HEK293 (cell line): ENCODE results near the gene ME3.

Experiments
- CTCF ChIA-PET: fragments of 350-600 bp; formaldehyde crosslinking; extraction: SDS; loops from one replicate; lab custom pipeline; 2021; ENCODE audit warnings: antibody characterized with exemption; lab: Yijun Ruan, JAX
- POLR2A ChIA-PET: fragments of 300-600 bp; formaldehyde crosslinking; extraction: SDS; loops from one replicate; lab custom pipeline; 2020; ENCODE audit warnings: antibody characterized with exemption, inconsistent platforms; lab: Yijun Ruan, JAX
- H3K27ac ChIP-seq: fragments of 200-500 bp; sonication (Bioruptor generic); 2 replicates; pipeline ENCODE4 v1.5.1; 2014; ENCODE audit warnings: low read depth, low read length, control low read depth, inconsistent platforms; ENCODE audit errors: extremely low read depth
- H3K36me3 ChIP-seq, 2 experiments: fragments of 200-500 bp in 1 of 2; sonication (Bioruptor generic) in 1 of 2; 1 replicate in 1 of 2; 2 replicates in 1 of 2; pipeline ENCODE4 v1.5.1; 2014 to 2017; ENCODE audit warnings: inconsistent platforms in 2 of 2, low read length in 2 of 2; ENCODE audit not compliant: control insufficient read depth in 2 of 2, insufficient read depth in 1 of 2
- H3K4me1 ChIP-seq: fragments of 200-500 bp; sonication (Bioruptor generic); 2 replicates; pipeline ENCODE4 v1.5.1; 2014; ENCODE audit warnings: mild to moderate bottlenecking, low read length, inconsistent platforms; ENCODE audit not compliant: control insufficient read depth, insufficient read depth
- H3K4me3 ChIP-seq: 2 replicates; pipeline ENCODE4 v1.5.1; 2011; ENCODE audit warnings: low read depth, mild to moderate bottlenecking, control low read depth, low read length, moderate library complexity
- H3K9me3 ChIP-seq: fragments of 200-500 bp; sonication (Bioruptor generic); 2 replicates; pipeline ENCODE4 v1.5.1; 2014; ENCODE audit warnings: low read depth, low read length, inconsistent platforms; ENCODE audit not compliant: control insufficient read depth, insufficient read depth
- BCL11B ChIP-seq: fragments of 450-650 bp; formaldehyde crosslinking; IDR thresholded peaks from 2 replicates; pipeline ENCODE4 v1.5.1; 2016; ENCODE audit warnings: low read depth, missing biosample characterization, missing genetic modification characterization
- BCL6B ChIP-seq: fragments of 450-650 bp; formaldehyde crosslinking; IDR thresholded peaks from 2 replicates; pipeline ENCODE4 v1.5.1; 2017; ENCODE audit warnings: missing biosample characterization, missing genetic modification characterization
- GFI1B ChIP-seq: fragments of 450-650 bp; formaldehyde crosslinking; IDR thresholded peaks from 2 replicates; pipeline ENCODE4 v1.5.1; 2016; ENCODE audit warnings: missing biosample characterization, missing genetic modification characterization
- KLF10 ChIP-seq: fragments of 450-650 bp; IDR thresholded peaks from 2 replicates; pipeline ENCODE4 v1.5.1; 2018; ENCODE audit warnings: missing biosample characterization, mild to moderate bottlenecking, missing genetic modification characterization
- OSR2 ChIP-seq: fragments of 450-650 bp; formaldehyde crosslinking; IDR thresholded peaks from 2 replicates; pipeline ENCODE4 v1.5.1; 2016; ENCODE audit warnings: missing biosample characterization, missing genetic modification characterization
- TRIM28 ChIP-seq: IDR thresholded peaks from 2 replicates; pipeline ENCODE4 v1.6.1; 2011; ENCODE audit warnings: low read length, control low read depth, borderline replicate concordance
- ZBTB44 ChIP-seq: fragments of 450-650 bp; IDR thresholded peaks from 2 replicates; pipeline ENCODE4 v1.5.1; 2018; ENCODE audit warnings: missing biosample characterization, mild to moderate bottlenecking, missing genetic modification characterization
- ZBTB8A ChIP-seq: fragments of 450-650 bp; formaldehyde crosslinking; IDR thresholded peaks from 2 replicates; pipeline ENCODE4 v1.5.1; 2016; ENCODE audit warnings: missing biosample characterization, missing genetic modification characterization
- ZNF335 ChIP-seq: fragments of 450-650 bp; formaldehyde crosslinking; conservative IDR thresholded peaks from 2 replicates; pipeline ENCODE4 v1.5.1; 2016; ENCODE audit warnings: missing biosample characterization, missing genetic modification characterization
- ZNF354C ChIP-seq: fragments of 450-650 bp; formaldehyde crosslinking; IDR thresholded peaks from 2 replicates; pipeline ENCODE4 v1.5.1; 2016; ENCODE audit warnings: missing biosample characterization, missing genetic modification characterization, low read depth, borderline replicate concordance
- ZNF362 ChIP-seq: fragments of 450-650 bp; formaldehyde crosslinking; IDR thresholded peaks from 2 replicates; pipeline ENCODE4 v1.5.1; 2016; ENCODE audit warnings: missing biosample characterization, missing genetic modification characterization
- ZNF433 ChIP-seq: fragments of 450-650 bp; formaldehyde crosslinking; IDR thresholded peaks from 2 replicates; pipeline ENCODE4 v1.5.1; 2016; ENCODE audit warnings: missing biosample characterization, missing genetic modification characterization, low read depth
- ZNF48 ChIP-seq: fragments of 450-650 bp; formaldehyde crosslinking; IDR thresholded peaks from 2 replicates; pipeline ENCODE4 v1.5.1; 2016; ENCODE audit warnings: missing biosample characterization, missing genetic modification characterization
- ZNF529 ChIP-seq: fragments of 450-650 bp; formaldehyde crosslinking; IDR thresholded peaks from 2 replicates; pipeline ENCODE4 v1.5.1; 2017; ENCODE audit warnings: missing genetic modification characterization, missing biosample characterization; ENCODE audit not compliant: insufficient replicate concordance
- ZNF555 ChIP-seq: fragments of 450-650 bp; formaldehyde crosslinking; conservative IDR thresholded peaks from 2 replicates; pipeline ENCODE4 v1.5.1; 2017; ENCODE audit warnings: missing biosample characterization, mild to moderate bottlenecking, missing genetic modification characterization, inconsistent platforms
- ZNF670 ChIP-seq: fragments of 450-650 bp; formaldehyde crosslinking; IDR thresholded peaks from 2 replicates; pipeline ENCODE4 v1.5.1; 2016; ENCODE audit warnings: missing biosample characterization, missing genetic modification characterization, low read depth
- ZNF677 ChIP-seq: fragments of 450-650 bp; IDR thresholded peaks from 2 replicates; pipeline ENCODE4 v1.5.0; 2018; ENCODE audit warnings: missing biosample characterization, mild to moderate bottlenecking, missing genetic modification characterization, moderate library complexity
- ZNF704 ChIP-seq: fragments of 450-650 bp; formaldehyde crosslinking; IDR thresholded peaks from 2 replicates; pipeline ENCODE4 v1.5.1; 2016; ENCODE audit warnings: missing biosample characterization, missing genetic modification characterization
- ZNF76 ChIP-seq: fragments of 450-650 bp; formaldehyde crosslinking; IDR thresholded peaks from 2 replicates; pipeline ENCODE4; 2016; ENCODE audit warnings: low read depth, missing biosample characterization, missing genetic modification characterization, borderline replicate concordance
- ZSCAN23 ChIP-seq: fragments of 450-650 bp; formaldehyde crosslinking; IDR thresholded peaks from 2 replicates; pipeline ENCODE4 v1.5.1; 2016; ENCODE audit warnings: missing biosample characterization, missing genetic modification characterization
- TF ChIP-seq, protein P1 (sequence below): fragments of 450-650 bp; formaldehyde crosslinking; IDR thresholded peaks from 2 replicates; pipeline ENCODE4 v1.5.1; 2016; ENCODE audit warnings: missing biosample characterization, missing genetic modification characterization
- TF ChIP-seq, protein P2 (sequence below): fragments of 450-650 bp; formaldehyde crosslinking; IDR thresholded peaks from 2 replicates; pipeline ENCODE4 v1.5.1; 2016; ENCODE audit warnings: missing biosample characterization, missing genetic modification characterization

Gene ME3

GRCh38 chr11:86672007-86672621 is at the start of gene ME3:
TSS of gene ME3 (minus strand) at chr11:86672616.
- Histone ChIP-seq H3K36me3 (no peaks in the 10 kb centered on the region), H3K27ac (no peak within 1 kb of the TSS)
- TF ChIP-seq GFI1B, result no peak
- TF ChIP-seq ZNF76 (tag by site-specific recombination), result no peak
- TF ChIP-seq ZNF529 (tag by site-specific recombination), result no peak
- no peak for TF ChIP-seq TRIM28
- TF ChIP-seq ZNF354C (tag by site-specific recombination), result no peak
- TF ChIP-seq, protein P1, sequence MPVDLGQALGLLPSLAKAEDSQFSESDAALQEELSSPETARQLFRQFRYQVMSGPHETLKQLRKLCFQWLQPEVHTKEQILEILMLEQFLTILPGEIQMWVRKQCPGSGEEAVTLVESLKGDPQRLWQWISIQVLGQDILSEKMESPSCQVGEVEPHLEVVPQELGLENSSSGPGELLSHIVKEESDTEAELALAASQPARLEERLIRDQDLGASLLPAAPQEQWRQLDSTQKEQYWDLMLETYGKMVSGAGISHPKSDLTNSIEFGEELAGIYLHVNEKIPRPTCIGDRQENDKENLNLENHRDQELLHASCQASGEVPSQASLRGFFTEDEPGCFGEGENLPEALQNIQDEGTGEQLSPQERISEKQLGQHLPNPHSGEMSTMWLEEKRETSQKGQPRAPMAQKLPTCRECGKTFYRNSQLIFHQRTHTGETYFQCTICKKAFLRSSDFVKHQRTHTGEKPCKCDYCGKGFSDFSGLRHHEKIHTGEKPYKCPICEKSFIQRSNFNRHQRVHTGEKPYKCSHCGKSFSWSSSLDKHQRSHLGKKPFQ (tag by site-specific recombination), result no peak
- TF ChIP-seq ZSCAN23, result no peak
- TF ChIP-seq OSR2 (tag by site-specific recombination), result no peak
- TF ChIP-seq ZNF704, result no peak
- no peak for TF ChIP-seq ZBTB8A
- no peak for TF ChIP-seq KLF10 (tag by site-specific recombination)
- TF ChIP-seq, protein P2, sequence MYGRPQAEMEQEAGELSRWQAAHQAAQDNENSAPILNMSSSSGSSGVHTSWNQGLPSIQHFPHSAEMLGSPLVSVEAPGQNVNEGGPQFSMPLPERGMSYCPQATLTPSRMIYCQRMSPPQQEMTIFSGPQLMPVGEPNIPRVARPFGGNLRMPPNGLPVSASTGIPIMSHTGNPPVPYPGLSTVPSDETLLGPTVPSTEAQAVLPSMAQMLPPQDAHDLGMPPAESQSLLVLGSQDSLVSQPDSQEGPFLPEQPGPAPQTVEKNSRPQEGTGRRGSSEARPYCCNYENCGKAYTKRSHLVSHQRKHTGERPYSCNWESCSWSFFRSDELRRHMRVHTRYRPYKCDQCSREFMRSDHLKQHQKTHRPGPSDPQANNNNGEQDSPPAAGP (tag by site-specific recombination), result no peak
- no peak for TF ChIP-seq ZNF555 (tag by site-specific recombination)
- TF ChIP-seq, all 188 proteins: peak for 0
- Histone ChIP-seq H3K4me3 (no peak within 1 kb of the TSS), H3K9me3 (no peaks in the 10 kb centered on the region), H3K4me1 (no peaks in the 10 kb centered on the region; the same call in 1 of the 2 replicates)
- ChIA-PET CTCF (no interaction called here), POLR2A (no interaction called here)

- CTCF ChIA-PET, result interaction anchor here (0.5 to 0.7 kb wide), 2 partner anchors 59 to 195 kb away, joined by 3 to 4 read pairs; no protein-coding TSS in a partner anchor
- POLR2A ChIA-PET, result no interaction called here
- H3K4me1 ChIP-seq, result no peaks in the 10 kb centered on the region
- H3K36me3 ChIP-seq, result no peaks in the 10 kb centered on the region
- TF ChIP-seq BCL6B (tag by site-specific recombination), result no peak
- TF ChIP-seq, all 188 proteins: peak for 0
- Histone ChIP-seq H3K4me3 (no peak overlapping the region), H3K9me3 (no peaks in the 10 kb centered on the region), H3K27ac (no peak overlapping the region)
These were observed 49.6 kb upstream of the ME3 start for GRCh38 chr11:86722006-86722405.

DNA sequence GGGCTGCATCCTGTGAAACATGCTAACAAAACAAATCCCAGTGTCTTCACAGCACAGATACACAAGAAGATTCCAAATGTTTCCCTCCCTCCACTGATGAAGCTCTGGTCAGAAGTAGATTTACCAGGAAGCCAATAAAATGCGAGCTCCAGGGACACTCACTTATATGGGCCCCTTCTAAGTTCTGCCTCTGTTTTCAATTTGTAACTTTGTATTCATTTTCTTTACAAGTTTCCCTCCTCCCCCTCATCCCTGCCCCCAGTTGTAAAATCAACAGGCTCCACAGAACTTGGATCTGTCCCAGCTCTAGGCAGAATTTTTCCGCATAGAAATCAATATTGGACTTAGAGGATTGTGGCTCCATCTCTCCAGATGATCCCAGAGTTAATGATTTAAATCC is 48.1 kb upstream of the ME3 start:
- no peaks in the 10 kb centered on the region for H3K36me3 ChIP-seq
- CTCF ChIA-PET, result interaction anchor here (1.1 to 1.5 kb wide), 2 partner anchors 17 to 80 kb away, joined by 3 read pairs; partner anchors contain the start of gene PRSS23
- no peaks in the 10 kb centered on the region for H3K4me1 ChIP-seq
- no peak overlapping the region for H3K4me3 ChIP-seq
- H3K9me3 ChIP-seq, result no peaks in the 10 kb centered on the region
- POLR2A ChIA-PET, result no interaction called here
- no peak overlapping the region for H3K27ac ChIP-seq
- TF ChIP-seq ZNF433 (tag by site-specific recombination), result no peak
- TF ChIP-seq BCL11B (tag by site-specific recombination), result no peak
- TF ChIP-seq ZNF555 (tag by site-specific recombination), result no peak
- no peak for TF ChIP-seq ZNF48 (tag by site-specific recombination)
- no peak for TF ChIP-seq ZNF677
- no peak for TF ChIP-seq ZNF670
- no peak for TF ChIP-seq ZNF362 (tag by site-specific recombination)
- TF ChIP-seq ZNF335 (tag by site-specific recombination), result no peak
- TF ChIP-seq ZBTB44 (tag by site-specific recombination), result no peak
